ENCODE results near the gene JHY. TPM values are rescaled to one million over a fixed set of nuclear protein-coding genes. Genes with fewer than 3 reads are reported as not detected.

Gene JHY
- total RNA-seq, 1 donor from 2014 or later = 1.8 TPM

DNA sequence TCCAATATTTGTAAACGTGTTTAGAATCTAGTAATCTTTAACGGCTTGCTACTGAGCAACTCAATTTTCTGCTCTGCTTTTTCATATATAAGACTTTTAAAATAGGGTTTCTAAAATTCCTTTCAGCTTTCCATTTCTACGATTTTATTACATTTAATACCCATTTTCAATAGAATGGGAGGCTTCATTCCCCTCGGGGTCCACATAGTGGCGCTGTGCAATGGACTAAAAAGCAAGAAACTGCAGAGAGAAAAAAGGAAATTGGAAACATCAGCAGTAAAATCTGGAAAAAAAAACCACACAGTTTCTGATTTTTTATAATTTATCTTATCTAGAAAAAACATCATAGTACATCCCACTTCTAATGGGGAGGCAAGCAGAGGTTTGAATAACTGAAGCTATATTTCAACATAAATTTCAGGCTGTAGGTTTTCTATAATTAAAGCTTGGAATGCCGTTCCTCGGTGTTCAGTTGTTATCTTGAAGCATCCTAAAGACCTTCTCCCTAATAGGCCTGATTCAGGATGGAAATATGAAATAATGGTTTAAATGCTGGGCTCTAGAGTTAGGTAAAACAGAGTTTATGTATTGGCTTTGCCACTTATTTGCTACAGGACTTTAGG is 18.7 kb upstream of the JHY start:
- intact Hi-C loops (cut with micrococcal nuclease) = loop anchor here (10.0 kb wide), 2 partner anchors 161 to 191 kb away; no protein-coding TSS in a partner anchor
- ATAC-seq = no peak
- peak; percentile 33 for DNase-seq

DNA sequence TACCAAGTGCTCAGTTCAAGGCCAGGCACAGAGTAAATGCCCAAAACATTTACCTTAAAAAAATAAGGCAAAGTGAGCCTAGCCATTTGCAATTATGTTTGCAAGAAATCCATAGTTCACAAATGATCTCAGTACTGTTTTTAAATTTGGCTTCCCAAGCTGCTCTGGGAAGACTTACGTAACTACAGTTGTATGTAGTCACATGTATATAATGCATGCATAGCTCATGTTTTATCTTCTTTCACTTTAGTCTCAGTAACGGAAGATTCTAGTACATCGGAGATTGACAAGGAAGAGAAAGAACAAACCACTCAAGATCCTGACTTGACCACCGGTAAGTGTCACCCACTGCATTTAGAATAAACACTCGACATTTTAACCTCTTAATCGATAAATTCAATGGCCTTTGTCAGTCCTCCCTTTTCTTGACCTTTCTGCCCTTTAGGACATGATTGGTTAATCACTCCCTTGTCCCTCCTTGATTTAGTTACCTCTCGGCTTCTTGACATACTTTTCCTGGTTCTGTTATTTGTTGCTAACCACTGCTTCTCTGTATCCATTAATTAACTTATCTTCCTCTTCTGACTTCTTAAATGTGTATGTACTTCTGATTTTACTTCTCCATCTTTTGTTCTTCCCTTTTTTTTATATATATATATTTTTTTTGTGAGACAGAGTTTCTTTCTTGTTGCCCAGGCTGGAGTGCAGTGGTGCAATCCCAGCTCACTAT is 18.0 kb upstream of the JHY start:
- intact Hi-C loops (cut with micrococcal nuclease) = loop anchor here (10.0 kb wide), 2 partner anchors 160 to 190 kb away; no protein-coding TSS in a partner anchor
- no peak for DNase-seq
- ATAC-seq = no peak

- intact Hi-C loops (cut with micrococcal nuclease) = loop anchor here (10.0 kb wide), 2 partner anchors 155 to 185 kb away; no protein-coding TSS in a partner anchor
- DNase-seq (no peak), ATAC-seq (no peak)
These were observed 12.9 kb upstream of the JHY start for GRCh38 chr11:122869622-122870021.

GRCh38 chr11:122871302-122871701 is 11.3 kb upstream of the JHY start:
- ATAC-seq = no peak
- DNase-seq = no peak
- intact Hi-C loops (cut with micrococcal nuclease) = no loop called here

GRCh38 chr11:122872046-122872445 is 10.5 kb upstream of the JHY start:
- ATAC-seq (no peak), DNase-seq (no peak)
- intact Hi-C loops (cut with micrococcal nuclease) = no loop called here

- intact Hi-C loops (cut with micrococcal nuclease) = no loop called here
- no peak for DNase-seq
- no peak for ATAC-seq
These were observed 7.6 kb upstream of the JHY start for GRCh38 chr11:122874991-122875390.

- no peak for ATAC-seq
- intact Hi-C loops (cut with micrococcal nuclease) = no loop called here
- no peak for DNase-seq
These were observed 4.8 kb upstream of the JHY start for GRCh38 chr11:122877732-122878131.

GRCh38 chr11:122879785-122880184 is 2.8 kb upstream of the JHY start:
- ATAC-seq (no peak), DNase-seq (no peak)
- intact Hi-C loops (cut with micrococcal nuclease) = no loop called here

DNA sequence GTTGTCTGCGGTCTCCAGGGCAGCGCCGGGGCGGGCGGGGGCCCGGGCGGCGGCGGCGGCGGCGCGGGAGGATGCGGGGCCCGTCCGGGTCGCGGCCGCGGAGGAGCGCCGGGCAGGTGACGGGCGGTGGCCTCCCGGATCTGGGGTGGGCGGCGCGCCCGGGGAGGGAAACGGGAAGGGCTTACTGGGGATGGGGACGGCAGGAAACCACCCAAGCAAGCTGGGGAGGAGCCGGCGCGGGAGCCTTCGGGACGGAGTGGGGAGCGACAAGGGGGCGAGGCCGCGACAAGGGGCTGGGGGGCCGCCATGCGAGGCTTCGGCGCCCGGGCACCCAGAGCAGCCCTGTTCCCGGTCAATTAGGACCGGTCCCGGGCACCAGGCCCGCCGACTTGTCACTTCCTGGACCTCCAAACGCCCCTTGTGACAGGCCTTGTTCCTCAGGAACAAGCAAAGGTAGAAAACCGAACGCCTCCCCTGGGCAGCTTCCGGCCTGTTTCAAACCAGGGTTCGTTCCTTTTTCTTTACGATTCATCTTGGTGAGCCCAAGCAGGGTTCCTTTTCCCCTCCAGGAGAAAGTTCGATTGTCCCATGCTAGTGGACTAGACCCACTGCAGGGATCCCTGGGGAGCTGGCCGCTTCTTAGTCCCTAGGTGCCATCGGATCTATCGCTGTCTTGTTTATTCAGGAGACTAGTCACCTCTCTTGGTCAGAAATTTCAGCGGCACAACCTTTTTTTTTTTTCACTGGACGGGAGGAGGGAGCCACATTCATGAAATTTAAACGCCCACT is 492 bp downstream of the JHY start:
- ATAC-seq = peak; percentile 86
- peak; percentile 71 for DNase-seq
- intact Hi-C loops (cut with micrococcal nuclease) = no loop called here

DNA sequence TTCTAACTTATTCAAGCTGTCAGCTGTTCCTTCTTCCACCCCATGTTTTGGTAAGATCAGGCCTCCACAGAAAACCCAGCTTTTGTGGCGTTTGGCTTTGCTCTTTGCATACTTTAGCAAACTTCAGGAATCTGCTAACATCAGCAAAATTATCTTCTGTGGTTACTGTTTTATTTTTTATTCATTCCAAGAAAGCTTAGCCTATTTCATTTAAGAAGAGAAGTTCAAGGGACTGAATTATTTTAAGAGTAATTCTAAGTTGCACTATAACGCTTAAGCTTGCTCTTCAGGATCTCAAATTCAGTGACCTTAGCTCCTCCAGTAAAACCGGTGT is 1.1 kb downstream of the JHY start:
- intact Hi-C loops (cut with micrococcal nuclease) = no loop called here
- ATAC-seq (no peak), DNase-seq (no peak)

DNA sequence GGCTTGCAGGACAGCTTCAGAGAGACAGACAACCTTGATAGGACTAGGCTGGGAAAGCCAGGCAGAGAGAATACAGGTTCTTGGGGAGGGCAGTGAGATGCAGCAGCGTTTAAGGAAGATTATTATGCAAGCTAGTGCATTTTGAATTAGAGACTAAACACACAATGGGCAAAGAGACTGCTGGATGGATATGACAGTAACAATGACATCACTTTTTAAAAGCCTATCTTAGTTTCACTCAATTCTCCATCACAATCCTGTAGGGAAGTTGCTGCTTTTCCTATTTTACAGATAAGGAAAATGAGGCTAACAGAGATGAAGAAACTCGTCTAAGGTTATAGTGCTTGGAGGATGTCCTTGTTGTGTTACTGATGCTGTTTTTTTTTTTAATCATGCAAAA is 5.6 kb downstream of the JHY start:
- intact Hi-C loops (cut with micrococcal nuclease) = no loop called here
- ATAC-seq (no peak), DNase-seq (no peak)

DNA sequence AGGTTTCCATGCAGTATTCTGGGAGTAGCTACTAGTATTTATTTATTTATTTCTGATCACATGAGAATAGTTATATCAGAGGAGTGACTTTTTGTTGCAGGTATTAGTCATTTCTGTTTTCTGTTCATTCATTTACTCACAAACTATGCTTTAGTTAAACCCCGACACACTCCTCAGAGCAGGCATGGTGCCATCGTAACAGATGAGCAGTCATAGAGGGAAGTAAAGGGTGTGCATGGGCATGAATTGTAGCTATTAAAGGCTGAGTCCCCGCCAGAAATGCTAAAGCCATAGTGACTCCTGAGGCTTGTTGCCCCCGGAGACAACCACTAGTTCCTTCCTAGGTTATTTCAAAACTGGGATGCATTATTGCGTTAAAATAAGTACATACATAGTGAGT is 10.6 kb downstream of the JHY start:
- DNase-seq (no peak), ATAC-seq (no peak)
- intact Hi-C loops (cut with micrococcal nuclease) = no loop called here

- intact Hi-C loops (cut with micrococcal nuclease) = no loop called here
- ATAC-seq (no peak), DNase-seq (no peak)
These were observed 13.0 kb downstream of the JHY start for GRCh38 chr11:122895563-122895962.

GRCh38 chr11:122897606-122898210 is 15.1 kb downstream of the JHY start:
- DNase-seq = no peak
- intact Hi-C loops (cut with micrococcal nuclease) = no loop called here
- no peak for ATAC-seq

- ATAC-seq = peak; percentile 31
- intact Hi-C loops (cut with micrococcal nuclease) = no loop called here
- no peak for DNase-seq
These were observed 16.2 kb downstream of the JHY start for GRCh38 chr11:122898799-122899198.

DNA sequence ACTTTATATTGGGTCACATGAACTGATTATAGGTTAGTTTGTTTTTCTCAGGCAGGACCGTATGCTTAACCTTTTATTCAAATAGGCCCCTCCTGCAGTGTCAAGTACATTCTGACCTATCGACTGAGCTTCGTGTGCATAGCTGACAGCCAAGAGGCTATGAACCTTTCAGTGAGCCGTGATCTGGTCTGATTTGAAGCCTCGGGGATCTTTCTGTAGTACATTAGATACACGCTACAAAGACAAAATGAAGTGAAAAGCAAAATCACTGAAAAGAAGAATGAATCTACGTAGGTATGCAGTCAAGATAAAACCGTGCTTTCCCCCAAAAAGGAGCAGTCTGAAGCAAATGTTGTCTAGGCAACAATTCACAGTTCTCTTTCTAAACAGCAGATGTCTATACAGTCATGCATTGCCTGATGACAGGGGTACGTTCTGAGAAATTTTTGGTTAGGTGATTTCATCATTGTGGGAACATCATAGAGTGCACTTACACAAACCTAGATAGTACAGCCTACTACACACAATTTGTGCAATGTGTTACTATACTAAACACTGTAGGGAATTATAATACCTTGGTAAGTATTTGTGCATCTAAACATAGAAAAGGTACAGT is 18.1 kb downstream of the JHY start:
- no peak for DNase-seq
- intact Hi-C loops (cut with micrococcal nuclease) = no loop called here
- ATAC-seq = no peak

DNA sequence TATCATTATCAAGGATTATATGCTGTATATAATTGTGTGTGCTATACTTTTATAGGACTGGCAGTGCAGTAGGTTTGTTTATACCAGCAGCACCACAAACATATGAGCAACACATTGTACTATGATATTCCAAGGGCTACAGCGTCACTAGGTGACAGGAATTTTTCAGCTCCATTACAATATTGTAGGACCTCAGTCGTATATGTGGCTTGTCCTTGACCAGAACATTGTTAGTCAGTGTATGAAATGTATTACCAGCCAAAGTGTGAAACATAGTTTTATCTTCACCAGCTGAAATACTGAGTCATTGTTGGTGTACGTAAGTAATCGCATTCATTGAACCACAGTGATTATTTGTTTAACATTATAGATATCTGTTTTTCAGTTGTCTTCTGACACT is 20.4 kb downstream of the JHY start:
- no peak for DNase-seq
- intact Hi-C loops (cut with micrococcal nuclease) = no loop called here
- ATAC-seq = no peak

GRCh38 chr11:122910775-122911174 is 28.2 kb downstream of the JHY start:
- intact Hi-C loops (cut with micrococcal nuclease) = loop anchor here (10.0 kb wide), 1 partner anchor 104 kb away; no protein-coding TSS in a partner anchor
- ATAC-seq (no peak), DNase-seq (no peak)

DNA sequence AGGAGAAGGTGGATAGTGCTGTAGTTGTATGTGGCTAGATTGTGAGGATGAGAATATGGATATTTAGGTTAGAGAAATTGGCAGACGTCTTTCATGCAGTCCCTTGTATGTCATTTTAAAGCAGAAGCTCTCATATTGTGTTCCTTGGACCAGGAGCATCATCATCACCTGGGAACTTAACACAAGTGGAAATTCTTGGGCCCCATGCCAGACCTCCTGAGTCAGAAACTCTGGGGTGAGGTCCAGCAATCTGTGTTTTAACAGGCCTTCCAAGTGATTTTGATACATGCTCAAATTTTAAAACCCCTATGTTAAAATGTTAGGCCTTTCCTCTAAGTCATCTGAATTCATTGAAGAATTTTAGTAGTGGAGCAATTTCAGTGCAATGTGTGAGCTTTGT is 34.8 kb downstream of the JHY start:
- intact Hi-C loops (cut with micrococcal nuclease) = loop anchor here (10.0 kb wide), 1 partner anchor 97 kb away; no protein-coding TSS in a partner anchor
- DNase-seq (no peak), ATAC-seq (no peak)

Measured in left ventricle myocardium superior (tissue), 1 donor.